Posterior vena cava (tissue), 2 donors: ENCODE data around the gene IL1R2. TPM values are rescaled to one million over a fixed set of nuclear protein-coding genes. Genes with fewer than 3 reads are reported as not detected.

Source experiments
- DNase-seq: peaks from one replicate; pipeline ENCODE4 v3.0.0-alpha.2; 2020; ENCODE audit warnings: low spot score
- intact Hi-C, 2 donors: fragments of 100-400 bp; cut with DNase I; formaldehyde crosslinking; loops; one replicate each; pipeline versions ENCODE4 v1.14.1 to v1.14.2; 2022 to 2023
- total RNA-seq, 2 donors: library from RNA; stranded (reverse); fragmentation: NEBNext Ultra II Directional; extraction: Animal tissue kit (Norgen Biotek cat#: 25700); gene quantifications; one replicate each; pipeline ENCODE4 v1.2.1, GENCODE V29; 2021
- donor health status: DM: yes; HTN: yes; CAD: no.
- donor health status: DM: yes; HTN: yes; CAD: no.

Gene IL1R2
- total RNA-seq, 2 donors from 2014 or later = 16.3 to 27.0 TPM

GRCh38 chr2:101972621-101973434 lies 18.9 kb upstream of the IL1R2 start:
- intact Hi-C loops = no loop called here

GRCh38 chr2:101974663-101975062 lies 17.1 kb upstream of the IL1R2 start:
- no peak for DNase-seq
- intact Hi-C loops = no loop called here

More at GRCh38 chr2:101972621-101973434, 18.9 kb upstream of the IL1R2 start:
- no peak for DNase-seq

- no peak for DNase-seq
- intact Hi-C loops = no loop called here
These were observed 16.4 kb upstream of the IL1R2 start for GRCh38 chr2:101975171-101975870.

GRCh38 chr2:101976891-101977290 lies 14.9 kb upstream of the IL1R2 start:
- no peak for DNase-seq
- intact Hi-C loops = no loop called here

- intact Hi-C loops = no loop called here
- DNase-seq = no peak
These were observed 11.4 kb upstream of the IL1R2 start for GRCh38 chr2:101980368-101980767.

- intact Hi-C loops = no loop called here
These were observed 10.7 kb upstream of the IL1R2 start for GRCh38 chr2:101981066-101981465.

GRCh38 chr2:101981504-101981903 lies 10.3 kb upstream of the IL1R2 start:
- DNase-seq = no peak

More at GRCh38 chr2:101981066-101981465, 10.7 kb upstream of the IL1R2 start:
- DNase-seq = no peak

GRCh38 chr2:101982495-101983029 lies 9.2 kb upstream of the IL1R2 start:
- intact Hi-C loops = no loop called here
- no peak for DNase-seq

More at GRCh38 chr2:101981504-101981903, 10.3 kb upstream of the IL1R2 start:
- intact Hi-C loops = no loop called here

GRCh38 chr2:101983486-101983885 lies 8.3 kb upstream of the IL1R2 start:
- intact Hi-C loops = no loop called here
- no peak for DNase-seq

GRCh38 chr2:101983928-101984327 lies 7.8 kb upstream of the IL1R2 start:
- intact Hi-C loops = no loop called here
- DNase-seq = no peak

- DNase-seq = no peak
- intact Hi-C loops = no loop called here
These were observed 7.1 kb upstream of the IL1R2 start for GRCh38 chr2:101984656-101985055.

- no peak for DNase-seq
- intact Hi-C loops = no loop called here
These were observed 6.5 kb upstream of the IL1R2 start for GRCh38 chr2:101985101-101985792.

GRCh38 chr2:101985793-101986164 lies 6.0 kb upstream of the IL1R2 start:
- DNase-seq = no peak
- intact Hi-C loops = no loop called here

- intact Hi-C loops = no loop called here
- no peak for DNase-seq
These were observed 5.4 kb upstream of the IL1R2 start for GRCh38 chr2:101986376-101986775.

- intact Hi-C loops = no loop called here
- DNase-seq = no peak
These were observed 4.7 kb upstream of the IL1R2 start for GRCh38 chr2:101986804-101987740.

- intact Hi-C loops = no loop called here
- DNase-seq = no peak
These were observed 3.9 kb upstream of the IL1R2 start for GRCh38 chr2:101987832-101988231.

GRCh38 chr2:101988541-101988940 lies 3.2 kb upstream of the IL1R2 start:
- intact Hi-C loops = no loop called here
- DNase-seq = no peak

GRCh38 chr2:101989740-101990460 lies 1.9 kb upstream of the IL1R2 start:
- intact Hi-C loops = no loop called here
- DNase-seq = no peak
